GM12872 (cell line): ENCODE data around the gene NDUFA8.

Experiments
- TF ChIP-seq, protein P1 (sequence below): IDR thresholded peaks from 3 replicates; pipeline ENCODE4 v1.5.1; 2011; ENCODE audit warnings: low read depth, mild to moderate bottlenecking, low read length, moderate library complexity; ENCODE audit not compliant: insufficient read depth

Gene NDUFA8

DNA sequence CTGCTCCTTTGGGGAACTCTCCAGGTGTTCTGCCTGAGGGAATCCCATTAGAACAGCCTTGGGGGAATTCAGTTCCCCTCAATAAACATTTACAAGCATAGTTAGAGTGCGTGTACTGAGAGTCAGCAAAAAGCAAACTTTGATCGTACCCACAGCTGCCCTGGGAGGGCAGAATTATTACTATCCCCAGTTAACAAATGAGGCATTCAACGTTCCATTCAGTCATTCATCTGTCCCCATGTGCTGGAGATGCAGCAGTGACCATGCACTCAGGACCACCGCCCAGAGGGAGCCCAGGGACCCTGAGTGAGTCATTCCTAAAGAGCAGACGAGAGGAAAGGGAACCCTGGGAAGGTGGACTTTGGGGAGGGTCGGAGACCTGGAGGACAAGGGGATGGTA lies 47.3 kb downstream of the NDUFA8 start:
- TF ChIP-seq, protein P1, sequence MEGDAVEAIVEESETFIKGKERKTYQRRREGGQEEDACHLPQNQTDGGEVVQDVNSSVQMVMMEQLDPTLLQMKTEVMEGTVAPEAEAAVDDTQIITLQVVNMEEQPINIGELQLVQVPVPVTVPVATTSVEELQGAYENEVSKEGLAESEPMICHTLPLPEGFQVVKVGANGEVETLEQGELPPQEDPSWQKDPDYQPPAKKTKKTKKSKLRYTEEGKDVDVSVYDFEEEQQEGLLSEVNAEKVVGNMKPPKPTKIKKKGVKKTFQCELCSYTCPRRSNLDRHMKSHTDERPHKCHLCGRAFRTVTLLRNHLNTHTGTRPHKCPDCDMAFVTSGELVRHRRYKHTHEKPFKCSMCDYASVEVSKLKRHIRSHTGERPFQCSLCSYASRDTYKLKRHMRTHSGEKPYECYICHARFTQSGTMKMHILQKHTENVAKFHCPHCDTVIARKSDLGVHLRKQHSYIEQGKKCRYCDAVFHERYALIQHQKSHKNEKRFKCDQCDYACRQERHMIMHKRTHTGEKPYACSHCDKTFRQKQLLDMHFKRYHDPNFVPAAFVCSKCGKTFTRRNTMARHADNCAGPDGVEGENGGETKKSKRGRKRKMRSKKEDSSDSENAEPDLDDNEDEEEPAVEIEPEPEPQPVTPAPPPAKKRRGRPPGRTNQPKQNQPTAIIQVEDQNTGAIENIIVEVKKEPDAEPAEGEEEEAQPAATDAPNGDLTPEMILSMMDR = no peak

DNA sequence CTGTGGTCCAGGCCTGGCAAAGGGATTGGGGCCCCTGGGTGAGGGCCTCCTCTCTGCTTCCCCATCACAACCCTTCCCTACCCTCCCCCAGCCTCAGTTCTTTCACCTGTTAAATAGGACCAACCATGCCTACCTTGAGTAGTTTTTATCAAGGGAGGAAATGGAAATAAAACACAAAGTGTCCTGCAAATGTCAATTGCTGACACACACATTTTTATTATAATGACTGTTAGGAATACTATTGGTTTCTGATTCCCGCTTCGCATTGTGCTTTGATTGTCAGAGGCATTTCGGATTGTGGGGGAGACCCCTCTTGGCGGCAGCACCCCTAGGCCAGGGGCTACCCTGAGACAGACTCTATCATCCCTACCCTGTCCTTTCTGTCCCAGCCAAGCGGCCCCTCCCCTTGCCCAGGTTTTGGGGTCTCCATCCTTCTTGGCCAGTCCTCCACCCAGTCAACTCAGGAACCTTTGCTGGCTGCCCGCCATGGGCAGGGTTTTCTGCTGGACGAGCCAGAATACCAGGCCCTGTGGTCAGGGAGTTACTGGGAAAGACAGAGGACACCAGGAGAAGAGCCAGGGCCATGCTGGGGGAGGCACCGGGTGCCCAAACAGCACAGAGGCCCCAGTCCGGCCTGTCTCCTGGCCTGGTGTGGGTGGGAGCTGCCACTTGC lies 48.0 kb downstream of the NDUFA8 start:
- TF ChIP-seq, protein P1 = no peak

DNA sequence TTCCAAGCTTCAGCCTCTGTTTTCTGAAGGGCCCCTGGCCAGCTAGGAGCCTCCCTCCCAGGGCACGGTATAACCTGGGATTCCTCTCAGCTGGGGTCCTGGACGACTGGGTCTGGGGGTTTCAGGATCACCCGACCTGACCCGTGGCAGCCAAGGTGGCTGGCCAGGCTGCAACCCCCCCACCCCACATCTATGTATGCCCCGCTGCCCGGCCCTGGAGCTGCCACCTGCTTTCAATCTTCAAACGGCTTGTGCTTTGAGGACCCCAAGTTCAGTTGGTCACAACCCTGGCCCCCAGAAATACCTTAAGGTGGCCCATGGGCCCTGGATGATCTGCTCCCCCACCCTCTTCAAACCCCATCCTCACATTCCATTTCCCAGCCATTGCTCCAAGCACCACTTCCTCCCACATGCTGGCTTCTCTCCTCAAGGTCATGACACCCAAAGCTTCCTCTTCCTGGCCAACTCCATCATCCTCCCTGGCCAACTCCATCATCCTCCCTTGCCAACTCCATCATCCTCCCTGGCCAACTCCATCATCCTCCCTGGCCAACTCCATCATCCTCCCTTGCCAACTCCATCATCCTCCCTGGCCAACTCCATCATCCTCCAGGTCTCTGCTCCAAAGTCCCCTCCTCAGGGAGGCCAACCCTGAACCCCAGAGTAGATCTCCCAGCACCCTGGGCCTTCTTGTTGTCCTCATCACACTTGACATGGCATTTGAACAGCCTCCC lies 49.3 kb downstream of the NDUFA8 start:
- TF ChIP-seq, protein P1 = no peak

DNA sequence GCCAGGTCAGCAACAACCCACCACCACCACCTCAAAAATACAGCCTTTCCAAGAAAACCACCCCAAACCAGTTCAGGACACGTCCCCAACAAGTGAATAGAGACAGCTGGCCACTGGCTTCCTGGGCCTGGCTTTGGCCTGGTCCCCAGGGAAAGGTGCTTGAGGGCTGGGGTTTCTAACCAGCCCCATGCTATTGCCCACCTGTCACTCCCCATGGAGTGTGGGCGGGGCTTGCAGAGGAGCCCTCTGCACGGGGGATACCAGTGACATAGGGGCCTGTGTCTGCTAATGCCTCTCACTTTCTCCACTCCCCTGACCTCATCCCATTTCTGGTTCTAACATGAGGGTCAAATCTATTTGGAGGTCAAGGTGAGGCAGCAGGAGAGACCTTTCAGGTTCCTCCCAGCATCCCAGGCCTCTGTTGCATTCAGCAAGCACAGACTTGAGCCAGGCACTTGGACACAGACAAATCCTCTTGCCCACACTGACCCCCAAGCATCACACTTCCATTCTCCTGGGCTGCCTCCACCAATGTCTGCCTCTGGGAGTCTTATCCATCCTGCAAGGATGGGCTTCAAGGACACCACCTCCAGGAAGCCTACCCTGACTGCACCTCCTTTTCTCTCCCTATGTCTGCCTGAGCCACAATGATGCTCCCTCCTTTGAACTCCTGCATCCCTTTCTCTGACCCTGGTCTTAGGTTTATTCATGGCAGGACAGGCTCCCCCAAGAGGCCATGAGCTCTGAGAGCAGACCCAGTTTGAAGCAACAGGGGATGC lies 50.4 kb downstream of the NDUFA8 start:
- TF ChIP-seq, protein P1 = no peak

DNA sequence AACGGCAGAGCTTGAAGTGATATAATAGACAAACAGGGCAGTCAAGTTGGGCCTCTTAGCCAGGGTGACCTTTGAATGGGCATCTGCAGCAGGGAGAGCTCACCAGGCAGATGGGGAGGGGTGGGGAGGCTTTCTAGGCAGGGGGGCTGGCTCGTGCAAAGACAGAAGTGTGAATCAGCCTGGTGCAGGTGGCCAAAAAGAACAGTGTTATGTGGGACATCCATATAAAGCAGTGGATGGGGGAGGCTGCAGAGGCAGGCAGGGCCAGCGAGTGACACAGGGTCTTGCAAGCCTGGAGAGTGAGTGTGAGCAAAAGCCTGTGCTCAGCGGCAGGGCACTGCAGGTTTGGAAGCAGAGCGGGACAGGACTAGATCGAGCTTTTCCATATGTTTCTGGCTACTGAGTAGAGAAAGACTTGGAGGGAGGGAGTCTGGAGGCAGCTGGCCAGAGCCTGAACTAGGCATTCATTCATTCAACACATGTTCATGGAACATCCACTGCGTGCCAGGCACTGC lies 52.2 kb downstream of the NDUFA8 start:
- TF ChIP-seq, protein P1 = no peak

DNA sequence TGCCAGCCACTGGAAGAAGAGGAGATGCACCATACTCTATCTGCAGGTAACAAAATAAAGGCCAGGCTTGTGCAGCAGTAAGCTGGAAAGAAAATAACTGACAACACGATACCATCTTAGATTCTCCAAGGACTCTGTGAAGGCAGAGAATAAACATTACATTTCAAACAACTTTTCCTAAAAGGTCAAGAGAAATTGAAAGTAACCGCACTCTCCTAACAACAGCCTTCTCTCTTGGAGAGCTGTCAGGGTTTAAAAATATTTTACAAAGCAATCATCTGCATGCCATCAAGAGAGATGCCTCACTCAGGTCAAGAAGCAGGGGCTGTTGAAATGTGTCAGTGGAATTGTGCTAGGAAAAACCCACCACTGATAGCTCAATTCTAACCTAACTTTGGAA lies 53.0 kb downstream of the NDUFA8 start:
- TF ChIP-seq, protein P1 = no peak

DNA sequence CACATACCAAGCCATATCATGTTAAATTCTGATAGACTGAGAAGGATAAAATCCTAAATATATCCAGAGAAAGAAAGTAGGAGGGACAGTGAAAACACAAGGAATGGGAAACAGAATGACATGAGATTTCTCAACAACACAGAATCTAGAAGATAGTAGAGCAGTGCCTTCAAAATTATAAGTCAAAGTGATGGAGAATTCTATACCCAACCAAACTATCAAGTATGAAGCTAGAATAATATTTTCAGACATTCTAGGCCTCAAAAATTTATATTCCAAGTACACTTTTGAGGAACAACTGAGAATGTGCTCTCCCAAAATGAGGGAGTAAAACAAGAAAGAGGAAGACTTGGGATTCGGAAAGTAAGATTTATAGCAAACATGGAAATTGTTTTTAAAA lies 55.6 kb downstream of the NDUFA8 start:
- TF ChIP-seq, protein P1 = no peak
